A549 (cell line): ENCODE data around the gene VAPB.

Experiments
- FOSL2 ChIP-seq, 2 experiments: fragments of 450-650 bp in 1 of 2; fragments of >200 bp in 1 of 2; sonication (Bioruptor Twin) in 1 of 2; formaldehyde crosslinking; IDR thresholded peaks; 2 replicates each; pipeline versions ENCODE4 v1.5.0 to v1.6.1; 2016 to 2020; ENCODE audit warnings: mild to moderate bottlenecking in 1 of 2, moderate library complexity in 1 of 2
- JUNB ChIP-seq: fragments of >200 bp; sonication (Bioruptor Twin); formaldehyde crosslinking; IDR thresholded peaks from 2 replicates; pipeline ENCODE4 v1.6.1; 2016
- TF ChIP-seq, protein P1 (sequence below): IDR thresholded peaks from 2 replicates; pipeline ENCODE4 v1.6.1; 2012

GRCh38 chr20:58434326-58434725 lies 45.3 kb downstream of the VAPB start:
- TF ChIP-seq, protein P1, sequence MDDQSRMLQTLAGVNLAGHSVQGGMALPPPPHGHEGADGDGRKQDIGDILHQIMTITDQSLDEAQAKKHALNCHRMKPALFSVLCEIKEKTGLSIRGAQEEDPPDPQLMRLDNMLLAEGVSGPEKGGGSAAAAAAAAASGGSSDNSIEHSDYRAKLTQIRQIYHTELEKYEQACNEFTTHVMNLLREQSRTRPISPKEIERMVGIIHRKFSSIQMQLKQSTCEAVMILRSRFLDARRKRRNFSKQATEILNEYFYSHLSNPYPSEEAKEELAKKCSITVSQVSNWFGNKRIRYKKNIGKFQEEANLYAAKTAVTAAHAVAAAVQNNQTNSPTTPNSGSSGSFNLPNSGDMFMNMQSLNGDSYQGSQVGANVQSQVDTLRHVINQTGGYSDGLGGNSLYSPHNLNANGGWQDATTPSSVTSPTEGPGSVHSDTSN: no peak
- TF ChIP-seq FOSL2 (IDR thresholded peaks at IDR 0.05) (no peak), FOSL2 (CRISPR knock-in tag; IDR thresholded peaks at IDR 0.05) (no peak), JUNB (no peak)
